Measurements from ENCODE around the gene NPAS3.
A peak's percentile ranks its signal among the peaks of the same experiment; 100 is the strongest.

Gene NPAS3

DNA sequence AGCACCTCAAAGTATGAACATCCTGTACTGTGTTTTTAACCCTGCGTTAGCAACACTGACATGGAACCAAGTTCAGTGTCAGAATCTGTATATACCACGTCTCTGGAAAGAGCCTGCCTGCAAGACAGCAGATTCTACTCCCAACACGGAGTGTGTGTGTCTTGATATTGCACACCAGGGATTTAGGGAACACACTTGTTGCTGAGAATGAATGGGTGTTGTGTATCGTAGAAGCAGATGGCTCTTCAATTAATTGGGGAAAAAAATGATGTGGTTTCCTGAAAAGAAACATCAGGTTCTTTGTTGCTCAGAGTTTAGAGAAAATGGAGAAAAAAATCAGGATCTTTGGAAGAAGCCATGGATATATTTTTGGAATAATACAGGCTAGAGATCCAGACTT, 841.4 kb downstream of the NPAS3 start:
- no peak for DNase-seq

DNA sequence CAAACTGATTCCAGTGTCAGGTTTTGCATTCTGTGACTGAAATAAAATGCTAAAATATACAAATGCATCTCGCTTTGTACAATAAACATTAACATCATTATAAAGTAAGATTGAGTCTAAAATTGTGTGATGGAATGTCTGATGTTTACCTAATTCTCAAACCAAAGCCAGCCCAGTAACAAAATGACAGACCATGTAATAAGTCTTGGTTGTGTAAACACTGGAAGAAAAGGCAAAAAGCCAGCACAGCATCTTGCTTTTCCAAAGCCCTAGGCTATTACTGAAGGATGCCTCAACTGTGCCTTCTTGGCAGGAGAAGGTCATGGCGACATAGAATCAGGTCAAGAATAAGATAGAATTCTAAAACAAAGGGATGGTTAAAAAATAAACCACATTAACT, 842.6 kb downstream of the NPAS3 start:
- no peak for DNase-seq

GRCh38 chr14:33782923-33783322, 844.2 kb downstream of the NPAS3 start:
- DNase-seq = no peak

DNA sequence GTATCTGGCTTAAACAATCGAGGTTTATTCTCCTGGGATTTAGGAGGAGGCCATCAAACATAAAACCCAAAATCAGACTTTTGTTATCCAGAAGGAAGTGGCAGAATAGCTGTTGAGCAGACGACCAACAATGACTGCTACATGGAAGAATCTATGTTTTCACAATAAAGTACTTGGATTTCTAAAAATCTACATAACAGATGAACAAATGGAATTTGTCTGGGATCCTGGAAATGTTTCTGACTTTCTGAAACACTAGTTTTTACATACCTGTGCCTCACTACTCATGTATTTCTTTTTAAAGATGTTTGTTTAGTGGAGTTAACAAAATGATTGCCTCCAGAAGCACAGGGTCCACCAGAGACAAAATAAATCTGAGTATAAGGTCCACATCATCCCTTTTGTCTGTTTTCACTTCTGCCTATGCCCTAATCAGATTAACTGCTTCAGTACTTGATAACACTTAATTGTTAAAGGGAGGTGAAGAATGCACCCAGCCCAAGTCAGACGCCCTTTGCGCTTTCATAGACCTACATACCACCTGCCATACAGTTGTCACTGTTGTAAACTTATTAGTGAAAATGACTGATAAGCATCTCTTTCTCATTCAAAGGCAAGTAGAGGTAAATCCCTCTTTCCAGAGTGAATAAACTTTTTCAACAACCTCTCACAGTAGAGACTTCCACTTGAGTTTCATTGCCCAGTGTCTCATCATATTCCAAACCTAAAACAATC, 847.6 kb downstream of the NPAS3 start:
- DNase-seq = no peak

- no peak for DNase-seq
These were observed 849.5 kb downstream of the NPAS3 start for GRCh38 chr14:33788161-33788560.

DNA sequence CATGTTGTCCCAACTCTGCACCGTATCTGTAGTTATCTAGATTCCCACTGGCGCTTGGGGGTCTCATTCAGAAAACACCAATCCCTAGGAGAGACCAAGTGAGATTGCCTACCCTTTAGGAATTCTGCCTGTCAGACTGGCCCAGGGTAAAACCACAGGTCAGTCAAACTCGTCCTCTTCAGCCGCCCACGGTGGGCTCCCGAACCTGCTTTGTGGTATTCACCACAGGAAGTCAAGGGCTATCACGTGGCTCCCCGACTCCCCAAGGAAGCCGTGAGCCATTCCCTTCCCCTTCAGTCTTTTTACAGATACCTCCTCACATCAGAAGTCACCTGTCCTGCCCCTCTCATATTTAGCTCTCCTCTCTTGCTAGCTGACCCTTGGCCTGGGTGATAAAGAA, 852.3 kb downstream of the NPAS3 start:
- no peak for DNase-seq

GRCh38 chr14:33792009-33792719, 853.5 kb downstream of the NPAS3 start:
- DNase-seq = no peak

- DNase-seq = peak; percentile 32
These were observed 854.2 kb downstream of the NPAS3 start for GRCh38 chr14:33792720-33793368.

- DNase-seq = no peak
These were observed 854.9 kb downstream of the NPAS3 start for GRCh38 chr14:33793398-33794110.

GRCh38 chr14:33794791-33795305, 856.2 kb downstream of the NPAS3 start:
- DNase-seq = no peak

DNA sequence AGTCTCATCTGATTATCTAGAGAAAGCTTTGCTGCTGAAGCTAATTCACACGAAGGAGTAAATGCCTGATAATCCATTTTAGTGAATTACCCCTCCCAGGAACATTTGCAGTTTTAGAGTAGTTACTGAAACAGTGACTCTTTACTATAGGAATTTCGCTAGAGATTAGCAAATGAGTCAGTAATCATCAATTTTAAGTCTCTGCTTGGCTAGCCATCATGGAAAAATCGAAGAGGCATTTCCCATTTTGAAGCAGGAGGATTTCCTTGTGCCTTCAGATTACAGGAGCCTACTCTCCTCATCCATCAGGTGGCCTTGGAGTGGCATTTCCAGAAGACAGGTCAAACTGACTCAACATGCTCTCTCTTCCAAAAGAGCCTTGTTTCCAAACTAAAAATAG, 857.7 kb downstream of the NPAS3 start:
- no peak for DNase-seq

GRCh38 chr14:33799705-33800570, 861.3 kb downstream of the NPAS3 start:
- no peak for DNase-seq

DNA sequence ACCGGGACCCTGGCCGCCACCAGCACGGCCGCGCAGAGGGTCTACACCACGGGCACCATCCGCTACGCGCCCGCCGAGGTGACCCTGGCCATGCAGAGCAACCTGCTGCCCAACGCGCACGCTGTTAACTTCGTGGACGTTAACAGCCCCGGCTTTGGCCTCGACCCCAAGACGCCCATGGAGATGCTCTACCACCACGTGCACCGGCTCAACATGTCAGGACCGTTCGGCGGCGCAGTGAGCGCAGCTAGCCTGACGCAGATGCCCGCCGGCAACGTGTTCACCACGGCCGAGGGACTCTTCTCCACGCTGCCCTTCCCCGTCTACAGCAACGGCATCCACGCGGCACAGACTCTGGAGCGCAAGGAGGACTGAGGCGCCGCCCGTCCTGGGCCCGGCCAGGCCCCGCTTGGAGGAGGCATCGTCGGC, 862.1 kb downstream of the NPAS3 start:
- no peak for DNase-seq

DNA sequence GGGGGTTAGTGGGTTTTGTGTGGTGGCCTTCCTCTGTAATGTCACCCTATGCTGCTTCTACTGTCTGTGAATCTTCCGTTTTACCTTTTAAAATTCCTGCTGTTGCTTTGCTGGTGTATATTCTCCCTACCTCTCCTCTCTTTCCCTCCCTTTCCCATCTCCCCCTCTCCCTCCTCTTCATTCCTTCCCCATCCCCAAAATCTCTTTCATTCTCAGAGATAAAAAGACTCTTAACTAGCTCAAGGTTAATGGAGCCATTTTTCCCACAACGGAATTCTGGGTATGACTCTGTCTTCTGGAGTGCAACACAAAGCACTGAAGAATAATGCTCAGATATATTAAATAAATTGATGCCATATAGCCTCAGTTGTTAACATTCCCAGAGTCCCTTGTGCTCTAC, 864.1 kb downstream of the NPAS3 start:
- no peak for DNase-seq

- DNase-seq = no peak
These were observed 866.9 kb downstream of the NPAS3 start for GRCh38 chr14:33805593-33805992.

- DNase-seq = no peak
These were observed 868.2 kb downstream of the NPAS3 start for GRCh38 chr14:33806905-33807304.

DNA sequence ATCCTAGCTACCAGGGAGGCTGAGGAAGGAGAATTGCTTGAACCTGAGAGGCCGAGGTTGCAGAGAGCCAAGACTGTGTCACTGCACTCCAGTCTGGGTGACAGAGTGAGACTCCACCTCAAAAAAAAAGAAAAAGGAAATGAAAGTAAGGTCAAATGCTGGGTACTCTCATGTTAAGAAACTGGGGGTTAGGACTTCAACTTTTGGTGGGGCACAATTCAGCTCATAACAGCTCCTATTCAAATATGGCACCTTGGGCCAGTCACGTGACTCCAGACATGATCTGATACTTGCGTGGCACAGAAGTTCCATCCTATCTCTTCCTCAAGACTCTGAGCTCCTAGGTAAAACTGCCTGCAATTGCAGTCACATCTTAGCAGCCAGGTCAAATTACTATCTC, 869.5 kb downstream of the NPAS3 start:
- no peak for DNase-seq

DNA sequence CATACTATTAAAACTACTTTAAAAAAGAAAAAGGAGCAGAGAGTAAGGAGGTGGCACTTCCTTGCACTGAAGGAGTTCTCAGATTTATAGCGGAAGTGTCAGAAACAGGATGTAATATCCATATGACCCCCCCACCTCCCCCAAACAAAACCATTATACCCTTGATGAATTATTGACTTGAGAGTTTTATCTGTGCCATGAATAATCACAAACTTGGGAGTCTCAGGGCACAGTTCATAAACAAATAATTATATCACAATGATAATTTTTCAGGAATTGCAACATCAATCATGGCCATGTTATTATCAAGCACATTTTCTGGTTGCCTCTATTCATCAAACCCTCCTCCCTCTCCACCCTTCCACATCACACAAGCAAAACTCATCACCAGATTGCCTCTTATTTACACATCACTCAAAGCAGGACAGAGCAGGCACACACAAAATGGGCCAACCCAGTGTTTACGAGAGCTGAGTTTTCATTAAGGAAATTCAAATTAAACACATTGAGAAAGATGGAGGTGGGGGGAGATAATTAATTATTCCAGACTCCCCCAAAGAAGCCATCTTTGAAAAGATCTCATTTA, 870.8 kb downstream of the NPAS3 start:
- DNase-seq = no peak

GRCh38 chr14:33810308-33810707, 871.6 kb downstream of the NPAS3 start:
- DNase-seq = no peak

- no peak for DNase-seq
These were observed 873.0 kb downstream of the NPAS3 start for GRCh38 chr14:33811721-33812120.

DNA sequence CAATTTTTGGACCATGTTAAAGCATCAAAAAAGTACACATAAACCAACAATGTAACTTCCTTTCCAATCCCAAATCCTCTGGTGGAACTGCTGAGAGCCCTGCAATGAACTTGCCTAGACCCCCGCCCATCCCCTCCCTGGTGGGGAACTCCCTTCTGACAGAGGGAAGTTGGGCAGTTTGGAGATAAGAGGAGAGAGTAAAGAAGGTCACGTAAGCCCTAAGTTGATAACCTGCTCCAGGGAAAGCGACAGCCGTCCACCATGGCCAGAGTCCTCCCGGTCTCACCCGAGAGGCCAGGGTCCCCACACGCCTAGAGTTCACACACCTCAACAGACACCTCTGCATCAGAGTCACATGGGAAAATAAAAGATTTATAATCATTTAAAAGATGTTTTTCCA, 873.5 kb downstream of the NPAS3 start:
- DNase-seq = no peak

GRCh38 chr14:33812601-33813000, 873.9 kb downstream of the NPAS3 start:
- no peak for DNase-seq
